HG02763 (cell line): Measurements from ENCODE around the gene LRRFIP2.

Experiments used
- ATAC-seq: cut with Tn5 transposase; IDR thresholded peaks from one replicate; pipeline ENCODE4 v1.9.1; 2021; ENCODE audit warnings: mild to moderate bottlenecking, moderate library complexity; ENCODE audit not compliant: unreplicated experiment

LRRFIP2 gene

DNA sequence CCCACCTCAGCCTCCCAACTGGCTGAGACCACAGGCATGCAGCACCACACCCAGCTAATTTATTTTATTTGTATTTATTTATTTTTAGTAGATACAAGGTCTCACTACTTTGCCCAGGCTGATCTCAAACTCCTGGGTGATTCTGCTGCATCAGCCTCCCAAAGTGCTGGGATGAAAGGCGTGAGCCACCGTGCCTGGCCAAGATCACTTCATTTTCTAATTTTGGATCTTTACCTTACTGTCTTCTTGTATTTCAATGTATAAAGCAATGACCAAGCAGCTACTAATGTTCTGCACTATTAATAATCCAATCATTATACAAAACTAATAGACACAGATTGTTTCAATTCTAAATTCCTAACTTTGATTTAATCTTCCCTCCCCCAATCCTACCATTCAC is 56.2 kb downstream of the LRRFIP2 start:
- ATAC-seq: no peak

DNA sequence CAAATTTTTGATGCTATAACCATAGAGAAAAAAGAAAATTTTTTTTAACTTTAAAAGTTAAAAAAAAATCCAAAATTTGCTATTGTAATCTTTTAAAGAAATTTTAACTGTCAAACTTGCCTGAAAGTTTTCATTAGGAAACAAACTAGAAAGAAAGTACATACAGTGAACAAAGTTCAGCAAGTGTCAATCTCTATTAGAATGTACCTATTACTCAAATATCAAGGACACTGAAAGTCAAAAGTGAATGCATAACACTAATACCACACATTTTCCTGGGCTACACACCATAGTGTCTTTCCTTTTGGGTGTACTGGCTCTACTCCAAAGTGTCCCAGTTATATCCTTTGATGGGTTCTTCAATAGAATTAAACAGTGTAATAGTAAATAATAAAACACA is 56.8 kb downstream of the LRRFIP2 start:
- no peak for ATAC-seq

DNA sequence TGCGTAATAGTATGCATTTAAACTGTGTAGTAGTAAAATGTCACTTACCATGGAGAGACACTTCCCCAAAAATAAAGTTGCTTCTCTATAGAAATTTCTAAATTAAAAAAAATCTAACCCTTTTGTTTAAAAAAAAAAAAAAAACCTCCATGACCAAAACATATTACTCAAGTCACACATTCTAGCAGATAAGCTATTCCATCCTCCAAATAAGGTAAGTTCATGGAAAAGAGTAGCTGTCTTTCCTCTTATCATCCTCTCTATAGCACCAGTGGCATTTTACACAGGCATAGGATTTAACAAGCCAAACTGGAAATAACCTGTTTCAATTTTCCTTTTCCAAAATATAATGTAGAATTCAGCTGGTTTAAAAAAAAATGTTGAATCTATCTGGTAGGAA is 57.4 kb downstream of the LRRFIP2 start:
- no peak for ATAC-seq

DNA sequence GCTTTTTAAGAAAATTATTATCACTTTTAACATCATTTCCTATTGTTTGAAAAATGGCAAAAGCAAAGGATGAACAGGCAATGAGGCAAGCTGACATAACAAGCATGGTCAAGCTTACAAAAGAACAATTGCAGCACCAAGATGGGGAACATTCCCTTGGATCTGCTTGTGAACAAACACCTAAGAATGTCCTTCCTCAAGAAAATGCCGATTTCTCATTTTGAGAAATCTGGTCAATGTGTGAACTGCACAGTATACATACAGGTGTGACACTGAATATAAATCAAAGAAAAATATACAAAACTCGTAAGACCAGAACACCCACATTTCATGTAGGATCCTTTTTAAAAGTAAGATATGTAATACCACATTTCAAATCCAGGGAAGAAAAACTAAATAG is 58.9 kb downstream of the LRRFIP2 start:
- ATAC-seq: no peak

DNA sequence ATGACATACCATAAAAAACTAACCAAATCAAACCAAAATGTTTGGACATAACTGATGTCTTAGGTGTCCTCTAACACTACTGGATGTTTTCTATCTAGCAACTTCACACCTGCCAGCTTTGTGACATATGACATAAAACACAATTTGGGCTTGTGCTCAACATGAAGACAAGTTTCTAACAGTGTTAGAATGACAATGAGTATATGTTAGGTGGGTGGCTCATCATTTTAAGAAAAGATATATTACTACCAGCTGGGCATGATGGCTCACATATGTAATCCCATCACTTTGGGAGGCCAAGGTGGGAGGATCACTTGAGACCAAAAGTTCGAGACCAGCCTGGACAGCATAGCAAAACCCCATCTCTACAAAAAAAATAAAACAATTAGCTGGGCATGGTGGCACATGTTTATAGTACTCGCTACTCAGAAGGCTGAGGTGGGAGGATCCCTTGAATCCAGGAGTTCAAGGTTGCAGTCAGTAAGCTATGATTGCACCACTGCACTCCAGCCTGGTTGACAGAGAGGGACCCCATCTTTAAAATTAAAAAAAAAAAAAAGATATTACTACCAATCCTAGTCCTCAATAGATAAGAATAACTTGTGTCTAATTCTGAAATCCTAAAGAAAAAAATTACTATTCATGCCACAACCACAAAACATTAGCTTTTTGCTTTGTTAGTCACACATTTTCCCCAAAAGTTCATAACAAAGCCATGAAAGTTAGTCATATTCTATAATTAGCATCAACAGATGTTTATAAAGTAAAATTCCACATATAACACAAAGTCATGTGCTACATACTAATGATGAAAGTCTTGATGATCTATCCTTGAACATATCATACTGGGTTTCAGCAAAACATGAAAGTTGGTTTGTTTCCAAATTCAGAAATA is 59.9 kb downstream of the LRRFIP2 start:
- ATAC-seq: no peak

DNA sequence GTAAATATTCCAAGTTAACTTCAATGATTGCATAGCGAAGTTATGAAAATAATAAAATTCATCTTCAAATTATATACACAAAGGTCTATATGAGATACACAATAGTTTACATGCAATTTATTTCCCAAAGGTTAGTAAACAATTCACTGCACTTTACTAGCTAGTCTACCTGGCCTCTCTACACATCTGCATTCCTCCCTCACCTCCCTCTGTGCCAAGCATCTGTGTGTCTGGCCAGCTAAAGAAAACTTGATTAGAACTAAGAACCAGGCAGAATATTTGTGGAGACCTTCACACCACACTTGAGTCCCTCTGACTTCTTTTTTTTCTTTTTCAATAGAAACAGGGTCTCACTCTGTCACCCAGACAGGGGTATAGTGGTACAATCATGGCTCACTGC is 61.4 kb downstream of the LRRFIP2 start:
- ATAC-seq: no peak

DNA sequence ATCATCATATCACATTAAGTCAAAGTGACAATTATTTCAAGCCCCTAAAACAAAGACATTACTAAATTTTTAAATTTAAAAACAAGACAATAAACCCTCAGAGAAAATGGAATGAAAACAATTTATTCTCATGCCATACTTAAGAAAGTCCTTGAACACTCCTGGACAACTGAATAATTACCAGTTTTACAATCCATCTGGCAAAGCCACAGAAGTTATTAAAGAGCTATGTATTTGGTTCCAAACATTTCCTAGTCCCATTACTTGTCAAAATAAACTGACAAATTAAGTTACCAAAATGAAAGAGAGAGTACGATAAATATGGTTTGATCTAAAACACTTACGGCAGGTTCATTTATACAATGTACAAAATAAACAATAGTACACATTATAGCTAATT is 63.2 kb downstream of the LRRFIP2 start:
- no peak for ATAC-seq

DNA sequence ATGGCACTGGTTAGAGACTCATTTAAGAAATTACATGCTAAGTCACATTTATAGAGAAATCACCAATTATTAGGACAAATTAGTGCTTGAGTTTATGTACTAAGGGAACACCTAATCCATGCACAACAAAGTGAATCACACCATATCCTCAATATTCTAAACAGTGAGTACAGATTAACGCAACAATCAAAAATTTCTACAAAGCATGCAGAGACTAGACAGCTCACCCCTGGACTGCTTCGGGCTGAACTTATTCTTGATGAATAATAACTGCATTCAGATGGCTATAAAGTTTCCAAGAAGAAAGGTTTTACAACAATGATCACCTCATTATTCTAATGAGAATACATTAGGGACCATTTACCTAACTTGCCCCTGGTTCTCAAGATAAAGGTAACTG is 66.5 kb downstream of the LRRFIP2 start:
- no peak for ATAC-seq

DNA sequence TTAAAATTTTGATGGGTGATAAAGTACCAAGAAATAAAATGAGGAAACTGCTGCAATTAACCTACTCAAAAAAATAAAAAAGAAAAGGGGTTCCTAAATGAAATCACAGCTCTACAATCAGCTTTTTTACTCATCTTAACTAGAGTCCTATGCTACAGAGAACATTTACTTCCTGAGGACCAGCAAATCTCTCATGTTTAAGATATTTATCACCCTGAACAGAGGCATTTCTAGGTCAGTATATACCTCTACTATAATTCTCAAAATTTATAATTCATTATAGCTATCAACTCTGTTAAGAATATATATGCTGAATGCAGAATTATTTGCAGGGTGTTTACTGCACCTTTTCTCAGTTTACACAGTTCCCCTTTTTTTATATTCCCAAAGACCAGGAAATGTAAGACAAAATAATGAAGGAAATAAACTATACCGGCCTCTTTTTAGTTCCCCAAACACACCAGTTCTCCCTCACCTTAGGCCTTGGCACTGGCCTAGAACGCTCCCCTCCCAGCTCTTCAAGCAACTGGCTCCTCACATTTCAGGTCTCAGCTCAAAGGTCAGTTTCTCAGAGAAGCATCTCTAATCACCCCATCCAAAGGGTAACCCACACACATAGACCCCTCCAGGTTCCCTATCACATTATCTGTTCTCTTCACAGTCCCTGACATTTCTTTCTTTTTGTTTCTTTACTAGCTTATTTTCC is 71.1 kb downstream of the LRRFIP2 start:
- no peak for ATAC-seq

DNA sequence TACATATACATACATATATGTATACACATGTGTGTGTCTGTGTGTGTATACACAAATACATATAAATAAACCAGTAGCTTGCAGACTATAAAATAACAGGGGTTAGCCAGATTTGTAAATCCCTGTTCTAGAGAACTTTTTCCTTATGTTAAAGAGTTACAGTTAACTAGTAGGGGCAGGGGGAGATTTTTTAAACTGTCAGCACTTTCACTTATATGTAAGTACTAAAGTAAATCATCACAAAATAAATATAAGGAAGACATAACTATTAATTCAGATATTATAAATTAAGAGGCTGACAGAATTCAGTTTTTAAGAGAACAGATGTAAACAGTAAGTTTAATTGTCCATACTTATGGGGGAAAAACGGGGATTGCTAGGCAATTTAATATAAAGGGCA is 74.0 kb downstream of the LRRFIP2 start:
- no peak for ATAC-seq

DNA sequence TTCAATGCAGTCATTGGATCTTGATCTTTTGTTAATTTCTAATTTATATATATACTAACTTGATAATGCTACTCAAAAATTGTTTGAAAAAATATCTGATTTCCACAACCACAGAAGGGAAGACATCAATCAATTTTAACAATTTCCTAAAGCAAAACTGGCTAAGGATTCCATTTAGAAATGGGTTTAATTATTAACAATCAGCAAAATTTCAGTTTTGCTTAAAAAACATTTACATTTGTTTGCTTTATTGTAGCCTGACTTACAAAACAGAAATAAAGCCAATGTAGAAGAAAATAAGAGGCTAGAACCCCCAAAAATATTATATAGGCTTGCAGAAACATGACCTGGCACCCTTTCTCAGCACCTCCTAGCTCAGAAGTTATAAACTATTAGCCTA is 74.9 kb downstream of the LRRFIP2 start:
- ATAC-seq: no peak

DNA sequence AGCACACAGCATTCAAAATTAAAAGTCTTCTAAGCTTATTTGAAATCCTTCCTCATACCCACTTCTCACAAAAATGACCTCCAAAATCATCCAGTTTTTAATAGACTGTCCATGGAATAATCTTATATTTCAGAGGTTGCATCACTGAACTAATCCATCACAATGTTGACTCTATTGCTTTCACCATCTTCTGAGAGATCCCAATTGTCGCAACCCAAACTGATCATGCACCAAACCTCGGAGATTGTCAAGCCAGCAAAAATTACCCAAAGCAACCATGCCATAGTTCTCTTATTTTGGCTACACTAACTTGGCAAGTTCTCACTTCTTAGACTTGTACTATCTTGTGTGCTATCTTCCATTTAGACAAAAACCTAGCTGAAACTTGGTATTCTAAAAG is 75.5 kb downstream of the LRRFIP2 start:
- ATAC-seq: no peak

DNA sequence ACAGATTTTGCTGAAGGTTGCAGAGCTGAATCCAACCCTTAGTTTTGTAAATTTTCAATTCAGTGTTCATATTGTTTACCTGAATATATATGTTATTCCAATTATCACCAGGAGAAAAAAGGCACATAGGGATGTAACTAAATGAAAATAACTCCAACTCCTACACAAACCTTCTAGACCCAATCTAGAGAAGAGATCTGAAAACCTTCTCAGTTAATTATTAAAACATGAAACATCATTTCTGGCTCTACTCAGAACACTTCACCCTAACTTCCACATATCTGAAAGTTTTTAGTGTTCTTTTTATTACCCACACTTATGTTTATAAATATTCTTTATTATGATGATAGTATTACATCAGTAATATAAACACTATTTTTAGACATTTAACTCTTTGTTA is 76.6 kb downstream of the LRRFIP2 start:
- no peak for ATAC-seq

DNA sequence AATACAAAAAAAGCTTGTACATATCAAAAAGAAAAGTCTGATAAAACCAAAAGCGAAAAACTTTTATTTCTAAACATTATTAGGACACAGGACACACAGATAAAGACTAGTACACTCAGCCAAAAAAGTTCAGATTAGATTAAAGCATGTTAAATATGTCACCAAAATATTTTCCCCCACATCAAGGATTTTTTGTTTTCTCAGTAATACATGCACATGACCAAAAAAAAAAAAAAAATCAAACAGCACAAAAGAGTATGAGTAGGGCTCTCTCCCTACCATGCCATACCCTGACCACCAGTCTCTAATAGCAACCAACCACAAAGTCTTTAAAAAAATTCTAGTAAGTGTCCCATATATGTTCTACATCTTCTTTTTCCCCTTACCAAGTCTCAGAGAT is 77.4 kb downstream of the LRRFIP2 start:
- ATAC-seq: no peak

DNA sequence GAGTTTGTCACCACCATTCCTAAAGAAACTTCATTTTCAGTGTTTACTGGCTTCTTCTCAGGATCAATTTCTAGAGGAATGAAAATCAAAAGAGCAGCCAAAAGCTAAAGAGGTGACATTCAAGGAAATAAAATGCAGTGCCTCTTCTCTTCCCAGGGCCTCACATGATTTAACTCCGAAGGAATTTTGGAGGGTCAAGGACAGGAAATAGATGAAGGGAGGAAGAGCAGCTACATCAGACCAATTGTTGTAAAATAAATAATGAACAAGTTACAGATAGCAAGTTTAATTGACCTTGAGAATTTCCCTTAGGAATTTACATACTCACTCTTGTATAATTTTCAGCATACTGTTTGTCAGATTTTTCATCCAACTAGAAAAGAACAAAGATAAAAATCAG is 78.1 kb downstream of the LRRFIP2 start:
- ATAC-seq: no peak

DNA sequence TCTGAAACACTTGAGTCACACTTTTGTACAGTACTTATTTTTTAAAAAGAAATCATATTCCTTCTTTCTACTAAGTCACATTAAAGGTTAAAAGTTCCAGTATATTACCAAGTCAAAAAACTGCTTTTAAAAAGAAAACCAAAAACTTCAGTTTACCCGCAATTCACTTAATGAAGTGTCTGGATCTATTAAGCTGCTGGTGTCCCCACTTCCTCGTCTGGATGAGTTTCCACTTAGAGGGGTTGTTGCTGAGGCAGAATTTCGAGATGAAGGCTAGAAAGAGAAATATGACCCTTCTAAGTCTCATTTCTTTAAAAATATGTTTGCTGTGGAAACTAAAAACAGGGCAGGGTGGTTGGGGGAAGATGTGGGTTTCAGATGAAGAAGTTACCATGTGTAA is 79.7 kb downstream of the LRRFIP2 start:
- ATAC-seq: no peak

DNA sequence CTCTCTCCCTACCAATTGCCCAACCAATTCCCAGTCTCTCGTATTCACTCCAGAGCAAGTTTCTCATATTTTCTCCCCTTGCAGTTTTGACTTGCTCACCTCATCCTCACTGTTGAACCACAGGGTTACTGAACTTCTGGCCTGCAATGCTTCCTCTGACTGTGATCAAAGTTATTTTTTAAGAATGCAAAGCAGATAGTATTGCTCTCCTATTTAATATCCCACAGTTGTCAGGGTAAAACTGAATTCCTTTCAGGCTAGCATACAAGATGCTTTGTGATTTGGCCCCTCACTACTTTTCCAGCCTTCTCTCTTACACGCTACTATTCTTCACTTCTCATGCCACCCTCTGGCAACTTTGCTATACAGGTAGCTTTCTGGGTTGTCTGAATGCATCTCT is 80.9 kb downstream of the LRRFIP2 start:
- ATAC-seq: no peak

DNA sequence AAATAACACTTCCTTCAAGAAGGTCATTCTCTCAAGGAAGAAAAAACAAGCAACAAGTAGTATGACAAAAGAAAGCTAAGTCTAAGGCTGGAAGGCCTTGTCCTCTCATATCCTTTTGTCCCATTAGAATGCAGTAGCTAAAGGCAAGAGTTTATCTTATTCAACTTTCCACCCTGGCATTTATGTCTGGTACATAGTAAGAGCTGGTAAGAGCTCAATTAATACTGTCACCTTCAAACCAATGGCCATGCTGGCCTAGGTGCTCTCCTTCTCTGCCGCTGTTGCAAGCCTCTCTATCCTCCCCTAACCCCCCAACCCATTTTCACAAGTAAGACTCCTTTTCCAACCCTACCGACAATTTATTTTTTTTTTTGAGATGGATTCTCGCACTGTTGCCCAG is 81.9 kb downstream of the LRRFIP2 start:
- ATAC-seq: no peak

DNA sequence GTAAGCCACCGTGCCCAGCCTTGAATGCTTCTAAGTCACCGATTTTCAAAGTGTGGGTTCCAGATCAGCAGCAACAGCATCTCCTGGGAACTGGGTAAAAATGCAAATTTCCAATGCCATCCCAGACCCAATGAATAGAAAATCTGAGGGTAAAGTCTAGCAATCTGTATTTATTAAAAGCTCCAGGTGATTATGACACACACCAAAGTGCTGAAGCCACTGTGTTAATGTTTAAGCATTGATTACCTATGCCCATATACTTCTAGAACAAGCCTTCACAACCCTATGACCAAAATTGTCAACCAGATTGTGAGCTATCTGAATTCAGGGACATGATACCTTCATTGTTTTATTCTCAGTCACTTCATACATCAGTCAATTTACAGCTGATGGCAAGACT is 86.5 kb downstream of the LRRFIP2 start:
- no peak for ATAC-seq

DNA sequence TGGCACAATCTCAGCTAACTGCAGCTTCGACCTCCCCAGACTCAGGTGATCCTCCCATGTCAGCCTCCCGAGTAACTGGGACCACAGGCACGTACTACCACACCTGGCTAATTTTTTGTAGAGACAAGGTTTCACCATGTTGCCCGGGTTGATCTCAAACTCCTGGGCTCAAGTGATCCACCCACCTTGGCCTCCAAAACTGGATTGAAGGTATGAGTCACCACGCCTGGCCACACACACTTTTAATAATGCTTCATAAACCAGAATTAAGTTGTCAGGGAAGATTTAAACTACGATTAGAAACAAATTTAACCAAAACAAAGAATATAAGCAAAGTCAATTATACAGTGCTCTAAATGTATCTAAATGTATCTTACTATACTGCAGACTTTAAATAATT is 87.5 kb downstream of the LRRFIP2 start:
- ATAC-seq: no peak

DNA sequence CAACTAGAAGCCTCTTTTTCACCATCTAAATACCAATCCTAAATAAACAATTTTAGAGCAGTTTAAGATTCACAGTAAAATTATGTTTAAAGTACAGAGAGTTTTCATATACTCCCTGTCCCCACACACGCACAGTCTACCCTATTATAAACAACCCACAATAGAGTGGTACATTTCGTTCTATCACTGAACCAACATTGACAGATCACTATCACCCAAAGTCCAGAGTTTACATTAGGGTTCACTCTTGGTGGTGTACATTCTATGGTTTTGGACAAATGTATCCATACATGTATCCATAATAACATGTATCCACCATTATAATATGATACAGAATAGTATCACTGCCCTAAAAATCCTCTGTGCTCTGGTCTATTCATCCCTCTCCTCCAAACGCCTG is 92.1 kb downstream of the LRRFIP2 start:
- no peak for ATAC-seq

DNA sequence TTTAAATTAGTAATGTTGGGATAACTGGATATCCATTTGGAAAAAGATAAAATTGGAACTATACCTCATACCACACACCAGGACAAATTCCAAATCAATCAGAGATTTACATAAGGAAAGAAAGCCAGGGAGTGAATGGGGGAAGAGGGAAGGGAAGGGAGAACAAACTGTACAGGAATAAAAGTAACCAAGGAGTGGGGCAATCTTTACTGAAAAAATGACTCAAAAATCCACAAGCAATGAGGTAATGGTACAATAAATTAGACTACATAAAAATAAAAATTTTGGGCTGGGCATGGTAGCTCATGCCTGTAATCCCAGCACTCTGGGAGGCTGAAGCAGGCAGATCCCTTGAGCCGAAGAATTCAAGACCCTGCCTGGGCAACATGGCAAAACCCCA is 98.4 kb downstream of the LRRFIP2 start:
- ATAC-seq: no peak

DNA sequence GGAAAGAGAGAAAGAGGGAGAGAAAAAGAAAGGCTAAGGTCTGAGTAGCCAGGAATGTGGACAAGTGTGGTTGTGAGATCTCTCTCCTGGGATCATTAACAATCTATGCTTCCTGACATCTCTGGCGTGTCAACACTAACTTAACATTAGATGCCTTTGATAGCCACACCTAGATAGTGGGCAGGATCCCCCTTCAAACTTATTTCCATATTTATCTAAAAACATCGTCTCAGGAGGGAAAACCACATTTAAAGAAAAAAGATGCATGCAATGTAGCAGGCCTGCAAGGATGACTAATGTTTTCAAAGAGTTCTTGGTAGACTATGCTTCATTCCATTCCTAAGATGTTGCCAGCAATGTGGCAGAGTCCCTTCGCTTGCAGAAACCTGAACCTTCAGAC is 100.2 kb downstream of the LRRFIP2 start:
- no peak for ATAC-seq
